ENCODE measurements around the gene CLDN19. TPM values are rescaled to one million over a fixed set of nuclear protein-coding genes. Genes with fewer than 3 reads are reported as not detected.

Gene CLDN19
- total RNA-seq, 1 experiment from 2014 or later, result 12.5 TPM

DNA sequence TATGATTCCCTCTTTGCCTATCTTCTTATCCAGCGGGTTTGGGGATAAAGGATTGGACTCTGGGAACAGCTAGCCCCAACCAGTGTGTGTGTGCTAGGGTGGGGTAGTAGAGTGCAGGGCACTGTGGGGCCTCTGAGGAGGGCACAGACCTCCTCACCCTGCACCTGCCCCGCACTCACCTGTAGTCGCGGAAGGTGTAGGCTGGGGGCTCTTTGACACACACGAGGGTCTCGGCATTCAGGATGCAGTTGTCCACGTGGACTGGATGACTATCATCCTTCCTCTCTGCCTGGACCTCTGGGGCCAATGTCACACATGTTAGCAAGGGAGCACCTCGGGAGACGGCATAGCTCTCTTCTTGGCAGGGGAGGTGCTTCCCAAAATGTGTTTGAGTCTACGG, 8.0 kb upstream of the CLDN19 start:
- Histone ChIP-seq H4K8ac (replicated peaks; ENCODE audit: insufficient read length, low read depth, low read length) (no peak overlapping the region), H3K9me3 (ENCODE audit: control insufficient read depth, low read depth, low read length) (no peaks in the 10 kb centered on the region), H3T11ph (ENCODE audit: low read length) (no peak overlapping the region), H2BK20ac (ENCODE audit: low read depth, low read length, poor library complexity, severe bottlenecking) (no peak overlapping the region), H3K4me2 (ENCODE audit: insufficient read depth, insufficient read length, low read length) (no peak overlapping the region), H3K18ac (ENCODE audit: insufficient read length, low read depth, low read length) (no peak overlapping the region), H4K91ac (ENCODE audit: insufficient read length, low read depth, low read length) (no peak overlapping the region), H3K14ac (ENCODE audit: insufficient read depth, low read length) (no peak overlapping the region), H3K4ac (ENCODE audit: low read depth, low read length) (no peak overlapping the region), H3K4me1 (ENCODE audit: insufficient read depth, low read length) (no peaks in the 10 kb centered on the region), H2AK5ac (ENCODE audit: insufficient read length, low read length) (no peak overlapping the region), H3K79me1 (ENCODE audit: insufficient read depth, low read depth, low read length, poor library complexity, severe bottlenecking) (no peaks in the 10 kb centered on the region), H3K79me2 (ENCODE audit: insufficient read depth, low read length) (no peaks in the 10 kb centered on the region), H3K9ac (ENCODE audit: extremely low read depth, insufficient read length, low read length) (no peak overlapping the region), H4K20me1 (ENCODE audit: control insufficient read depth, insufficient read depth, insufficient read length) (no peaks in the 10 kb centered on the region), H4K5ac (ENCODE audit: insufficient read length, low read depth, low read length) (no peak overlapping the region), H3K27ac (ENCODE audit: insufficient read length, low read depth, low read length) (no peak overlapping the region), H2BK15ac (ENCODE audit: low read depth, low read length) (no peak overlapping the region), H3K23me2 (ENCODE audit: insufficient read length, low read depth, low read length, poor library complexity, severe bottlenecking) (no peaks in the 10 kb centered on the region), H2AFZ (ENCODE audit: low read length) (no peak overlapping the region), H3K27me3 (ENCODE audit: insufficient read depth, low read length) (no peaks in the 10 kb centered on the region), H2BK120ac (ENCODE audit: low read depth, low read length, poor library complexity, severe bottlenecking) (no peak overlapping the region), H2BK5ac (ENCODE audit: insufficient read length, low read length) (no peak overlapping the region), H2BK12ac (ENCODE audit: insufficient read length, low read depth, low read length) (no peak overlapping the region), H3K23ac (ENCODE audit: insufficient read length, low read depth, low read length) (no peak overlapping the region), H3K56ac (ENCODE audit: insufficient read length, low read depth, low read length) (no peak overlapping the region)
- Mint-ChIP-seq H3K27me3 (ENCODE audit: low read depth) (no peaks in the 10 kb centered on the region; the same call in 1 of the 2 replicates), H3K4me3 (no peak overlapping the region), H3K36me3 (ENCODE audit: insufficient read depth in 1 of 3, low read depth in 3 of 3) (peaks cover 38 to 61% (median 58%) of the 10 kb centered on the region in 3 experiments), H3K9me3 (peaks cover 15 to 18% of the 10 kb centered on the region in 2 experiments), H3K4me1 (peaks cover 8 to 11% of the 10 kb centered on the region in 2 experiments; a peak in 3 of 4 replicates), H3K27ac (peak overlapping the region in 2 of 3 experiments; percentile 49 to 66; a peak in 2 of 7 replicates)
- no CpG with 5 or more reads among the region's 10 CpGs for WGBS (ENCODE audit: extremely low coverage, insufficient read length, low lambda C conversion rate)
- DNase-seq, result peak; percentile 22
- no peak for TF ChIP-seq CTCF (conservative IDR thresholded peaks at IDR 0.05)

All from H9 (cell line).